Keratinocyte (primary cell): Measurements from ENCODE around the gene CYTH2. TPM values are rescaled to one million over a fixed set of nuclear protein-coding genes. Genes with fewer than 3 reads are reported as not detected.

Experiments used
- DNase-seq: peaks from one replicate; pipeline ENCODE4 v3.0.0-alpha.2; 2011; ENCODE audit warnings: low read depth, missing footprints, low spot score
- FAIRE-seq: peaks from 2 replicates; lab custom pipeline; 2011; peaks lifted over from hg19 to GRCh38; lab: Jason Lieb, UNC
- H2AFZ ChIP-seq: 2 replicates; pipeline ENCODE4 v1.6.0; 2012; ENCODE audit warnings: low read length, control low read depth, inconsistent platforms; ENCODE audit not compliant: control insufficient read depth
- H3K27ac ChIP-seq: 2 replicates; pipeline ENCODE4 v1.5.1; 2011; ENCODE audit warnings: low read length; ENCODE audit not compliant: control insufficient read depth, insufficient read depth
- H3K27me3 ChIP-seq: 3 replicates; pipeline ENCODE4 v1.6.0; 2011; ENCODE audit warnings: low read length; ENCODE audit not compliant: control insufficient read depth, insufficient read depth; ENCODE audit errors: extremely low read depth
- H3K36me3 ChIP-seq, 2 experiments: 2 replicates in 1 of 2; 3 replicates in 1 of 2; pipeline ENCODE4 v1.5.1; 2011; ENCODE audit warnings: low read length in 2 of 2, mild to moderate bottlenecking in 1 of 2; ENCODE audit not compliant: control insufficient read depth in 2 of 2, insufficient read depth in 2 of 2; ENCODE audit errors: extremely low read depth in 1 of 2
- H3K4me1 ChIP-seq: 3 replicates; pipeline ENCODE4 v1.5.1; 2011; ENCODE audit warnings: low read length; ENCODE audit not compliant: control insufficient read depth, insufficient read depth; ENCODE audit errors: extremely low read depth
- H3K4me2 ChIP-seq: 3 replicates; pipeline ENCODE4 v1.6.0; 2011; ENCODE audit warnings: low read depth, low read length; ENCODE audit not compliant: control insufficient read depth, insufficient read depth; ENCODE audit errors: extremely low read depth
- H3K4me3 ChIP-seq, 3 experiments: fragments of 200-600 bp in 1 of 3; sonication (generic) in 1 of 3; 2 replicates in 2 of 3; 3 replicates in 1 of 3; pipeline ENCODE4 v1.5.1; 2011 to 2016; ENCODE audit warnings: low read length in 3 of 3, mild to moderate bottlenecking in 3 of 3, control low read depth in 2 of 3, inconsistent platforms in 1 of 3, low read depth in 1 of 3, mixed read lengths in 1 of 3, mixed run types in 1 of 3, moderate library complexity in 1 of 3; ENCODE audit not compliant: control insufficient read depth in 2 of 3, insufficient read depth in 2 of 3; ENCODE audit errors: extremely low read depth in 1 of 3
- H3K79me2 ChIP-seq: 2 replicates; pipeline ENCODE4 v1.6.0; 2012; ENCODE audit warnings: low read length; ENCODE audit not compliant: control insufficient read depth, insufficient read depth
- H3K9ac ChIP-seq: 3 replicates; pipeline ENCODE4 v1.6.0; 2011; ENCODE audit warnings: low read length; ENCODE audit not compliant: control insufficient read depth, insufficient read depth; ENCODE audit errors: extremely low read depth
- H3K9me1 ChIP-seq: 3 replicates; pipeline ENCODE4 v1.6.0; 2011; ENCODE audit warnings: low read length; ENCODE audit not compliant: control insufficient read depth, insufficient read depth; ENCODE audit errors: extremely low read depth
- H3K9me3 ChIP-seq: 2 replicates; pipeline ENCODE4 v1.5.1; 2012; ENCODE audit warnings: low read depth, low read length; ENCODE audit not compliant: control insufficient read depth
- H4K20me1 ChIP-seq: 3 replicates; pipeline ENCODE4 v1.6.0; 2011; ENCODE audit warnings: low read length; ENCODE audit not compliant: control insufficient read depth, insufficient read depth; ENCODE audit errors: extremely low read depth
- CTCF ChIP-seq, 3 experiments: IDR thresholded peaks in 1 of 3; conservative IDR thresholded peaks in 1 of 3; optimal IDR thresholded peaks in 1 of 3; 2 replicates in 2 of 3; 3 replicates in 1 of 3; pipeline versions ENCODE3 to v1.5.1; 2011; ENCODE audit warnings: low read length in 3 of 3, mild to moderate bottlenecking in 3 of 3, moderate library complexity in 2 of 3, control low read depth in 1 of 3, inconsistent platforms in 1 of 3; ENCODE audit not compliant: insufficient read depth in 2 of 3; ENCODE audit errors: extremely low read depth in 1 of 3
- EZH2 ChIP-seq: IDR thresholded peaks from one replicate; pipeline ENCODE4 v1.6.1; 2012; ENCODE audit warnings: inconsistent platforms, mild to moderate bottlenecking, low read length, moderate library complexity
- dilution Hi-C: fragments of 300-500 bp; cut with MboI; formaldehyde crosslinking; loops from one replicate; pipeline ENCODE4 v1.7.0; 2020; ENCODE audit warnings: low sequenced_read_pairs; ENCODE audit not compliant: extremely low pct_ligation_motif_present
- polyA plus RNA-seq, 5 experiments: library from polyadenylated mRNA; depleted of rRNA in 3 of 5; stranded (reverse) in 3 of 5; stranded (forward) in 1 of 5; unstranded in 1 of 5; fragments of >200 nt; gene quantifications; 1 replicate in 1 of 5; 2 replicates in 3 of 5; 3 replicates in 1 of 5; pipeline versions ENCODE4 v1.2.1 to v1.2.3, GENCODE V29; 2011 to 2012; ENCODE audit warnings: missing spikeins in 2 of 5, low read depth in 1 of 5, low replicate concordance in 1 of 5

Gene CYTH2
- polyA plus RNA-seq, 1 donor (not counting 4 experiments of a cell fraction or from before 2014, with no cell fraction given): 27.0 TPM

GRCh38 chr19:48458016-48458415 lies 11.2 kb upstream of the CYTH2 start:
- no peaks in the 10 kb centered on the region for H3K4me1 ChIP-seq
- no peak for FAIRE-seq

GRCh38 chr19:48461651-48461981 lies 7.6 kb upstream of the CYTH2 start:
- H3K79me2 ChIP-seq: no peaks in the 10 kb centered on the region
- H3K27ac ChIP-seq: no peak overlapping the region
- DNase-seq: no peak
- no peaks in the 10 kb centered on the region for H3K9me3 ChIP-seq
- TF ChIP-seq EZH2: no peak
- TF ChIP-seq CTCF (optimal IDR thresholded peaks at IDR 0.05 in 1 of 3, IDR thresholded peaks at IDR 0.05 in 1 of 3, conservative IDR thresholded peaks at IDR 0.05 in 1 of 3; ENCODE audit: extremely low read depth in 1 of 3, insufficient read depth in 2 of 3, low read length in 3 of 3): no peak
- no peak overlapping the region for H3K9ac ChIP-seq
- H3K4me3 ChIP-seq: no peak overlapping the region
- no peak overlapping the region for H2AFZ ChIP-seq
- no peaks in the 10 kb centered on the region for H3K4me1 ChIP-seq
- peaks cover 4 to 5% of the 10 kb centered on the region in 2 experiments for H3K36me3 ChIP-seq
- dilution Hi-C loops: no loop called here
- H3K9me1 ChIP-seq: no peaks in the 10 kb centered on the region
- FAIRE-seq: no peak
- no peaks in the 10 kb centered on the region for H4K20me1 ChIP-seq
- no peak overlapping the region for H3K4me2 ChIP-seq
- no peaks in the 10 kb centered on the region for H3K27me3 ChIP-seq

More at GRCh38 chr19:48458016-48458415, 11.2 kb upstream of the CYTH2 start:
- Histone ChIP-seq H2AFZ (no peak overlapping the region), H3K4me3 (no peak overlapping the region), H3K79me2 (peaks cover 12% of the 10 kb centered on the region), H4K20me1 (no peaks in the 10 kb centered on the region), H3K27ac (no peak overlapping the region), H3K9me3 (no peaks in the 10 kb centered on the region), H3K4me2 (no peak overlapping the region), H3K36me3 (peaks cover 20 to 24% of the 10 kb centered on the region in 2 experiments), H3K27me3 (no peaks in the 10 kb centered on the region), H3K9me1 (no peaks in the 10 kb centered on the region), H3K9ac (no peak overlapping the region)
- no peak for DNase-seq
- dilution Hi-C loops: no loop called here
- no peak for TF ChIP-seq EZH2
- TF ChIP-seq CTCF (optimal IDR thresholded peaks at IDR 0.05 in 1 of 3, IDR thresholded peaks at IDR 0.05 in 1 of 3, conservative IDR thresholded peaks at IDR 0.05 in 1 of 3; ENCODE audit: extremely low read depth in 1 of 3, insufficient read depth in 2 of 3, low read length in 3 of 3): no peak
